HepG2 (cell line): Measurements from ENCODE around the gene RTKN2. TPM values are rescaled to one million over a fixed set of nuclear protein-coding genes. Genes with fewer than 3 reads are reported as not detected.

Experiments
- ATAC-seq: fragments of 200-7000 bp; cut with Tn5 transposase; 3 replicates; pipeline ENCODE4 v1.9.1; 2020; ENCODE audit warnings: mild to moderate bottlenecking, moderate library complexity
- BruUV-seq: library from RNA; stranded (reverse); fragments of 400-500 nt; replicated peaks from 2 replicates; lab custom pipeline; 2021; lab: Mats Ljungman, UMichigan
- CTCF ChIA-PET: fragments of 300-600 bp; formaldehyde crosslinking; extraction: SDS; loops from one replicate; lab custom pipeline; 2021; ENCODE audit warnings: low total read pairs, inconsistent platforms, low intra/inter-chr PET ratio; lab: Yijun Ruan, JAX
- POLR2A ChIA-PET: fragments of 350-600 bp; sonication (Branson Sonifier 250); formaldehyde crosslinking; loops from one replicate; lab custom pipeline; 2020; ENCODE audit warnings: antibody characterized with exemption, inconsistent platforms; lab: Yijun Ruan, JAX
- DNase-seq: peaks from one replicate; pipeline ENCODE4 v3.0.0-alpha.2; 2015; ENCODE audit warnings: low spot score
- FAIRE-seq: peaks from 3 replicates; lab custom pipeline; 2011; peaks lifted over from hg19 to GRCh38; lab: Jason Lieb, UNC
- H2AFZ ChIP-seq: one replicate; pipeline ENCODE4 v1.6.1; 2011; ENCODE audit warnings: low read length, inconsistent platforms
- H3K27ac ChIP-seq: fragments of 300-600 bp; 3 replicates; pipeline ENCODE4 v1.8.0; 2011; ENCODE audit warnings: mixed run types, mild to moderate bottlenecking, mixed read lengths, low read length, inconsistent platforms; ENCODE audit not compliant: insufficient read depth; ENCODE audit errors: extremely low read length
- H3K27me3 ChIP-seq, 2 experiments: fragments of 200-600 bp in 1 of 2; 2 replicates in 1 of 2; 3 replicates in 1 of 2; pipeline versions ENCODE4 v1.6.0 to v1.8.0; 2011; ENCODE audit warnings: low read length in 2 of 2, mild to moderate bottlenecking in 2 of 2, moderate library complexity in 2 of 2, inconsistent platforms in 1 of 2; ENCODE audit not compliant: insufficient read depth in 2 of 2, control insufficient read depth in 1 of 2
- H3K36me3 ChIP-seq, 2 experiments: fragments of 200-600 bp in 1 of 2; replicated peaks in 1 of 2; 2 replicates in 1 of 2; 3 replicates in 1 of 2; pipeline versions ENCODE4 v1.5.1 to v1.8.0; 2011; ENCODE audit warnings: low read length in 2 of 2, inconsistent platforms in 1 of 2; ENCODE audit not compliant: insufficient read depth in 2 of 2, control insufficient read depth in 1 of 2
- H3K4me1 ChIP-seq: 2 replicates; pipeline ENCODE4 v1.5.1; 2012; ENCODE audit warnings: low read length, inconsistent platforms; ENCODE audit not compliant: insufficient read depth
- H3K4me2 ChIP-seq: 2 replicates; pipeline ENCODE4 v1.6.0; 2011; ENCODE audit warnings: low read depth, low read length, inconsistent platforms
- H3K4me3 ChIP-seq, 3 experiments: fragments of 200-600 bp in 1 of 3; sonication (generic), shearing (Covaris generic) in 1 of 3; replicated peaks in 1 of 3; 2 replicates each; pipeline ENCODE4 v1.5.1; 2011 to 2016; ENCODE audit warnings: low read length in 3 of 3, inconsistent platforms in 2 of 3, low read depth in 2 of 3, mild to moderate bottlenecking in 2 of 3, control low read depth in 1 of 3, mixed read lengths in 1 of 3; ENCODE audit not compliant: insufficient read depth in 1 of 3
- H3K79me2 ChIP-seq: one replicate; pipeline ENCODE4 v1.6.1; 2011; ENCODE audit warnings: low read length, inconsistent platforms; ENCODE audit not compliant: insufficient read depth
- H3K9ac ChIP-seq: 2 replicates; pipeline ENCODE4 v1.6.0; 2011; ENCODE audit warnings: mild to moderate bottlenecking, low read depth, low read length, inconsistent platforms; ENCODE audit not compliant: insufficient read depth
- H3K9me3 ChIP-seq: 2 replicates; pipeline ENCODE4 v1.5.1; 2012; ENCODE audit warnings: mild to moderate bottlenecking, low read length
- H4K20me1 ChIP-seq: 2 replicates; pipeline ENCODE4 v1.6.0; 2011; ENCODE audit warnings: inconsistent platforms, mild to moderate bottlenecking, low read length, moderate library complexity; ENCODE audit not compliant: insufficient read depth
- MAFF ChIP-seq: IDR thresholded peaks from 2 replicates; pipeline ENCODE4 v1.6.1; 2011; ENCODE audit warnings: low read depth, low read length, improper control_type of control experiment
- MAFK ChIP-seq, 2 experiments: IDR thresholded peaks in 1 of 2; conservative IDR thresholded peaks in 1 of 2; 2 replicates each; pipeline ENCODE4 v1.6.1; 2011; ENCODE audit warnings: improper control_type of control experiment in 2 of 2, low read length in 2 of 2
- PATZ1 ChIP-seq: sonication (generic); formaldehyde crosslinking; IDR thresholded peaks from 2 replicates; pipeline ENCODE4 v1.4.0; 2020; ENCODE audit warnings: missing genetic modification reagents
- PHF21A ChIP-seq: sonication (generic); formaldehyde crosslinking; IDR thresholded peaks from 2 replicates; pipeline ENCODE4 v1.5.0; 2020; ENCODE audit warnings: mild to moderate bottlenecking, missing genetic modification reagents
- SIX1 ChIP-seq: sonication (generic); formaldehyde crosslinking; IDR thresholded peaks from 2 replicates; pipeline ENCODE4 v1.4.0; 2020; ENCODE audit warnings: missing genetic modification reagents, borderline replicate concordance
- WGBS: methylation state at CpG from one replicate; pipeline ENCODE4 v1.1.6; 2017; ENCODE audit warnings: low lambda C conversion rate; 5-methylcytosine and 5-hydroxymethylcytosine counted together
- in situ Hi-C: cut with HindIII; loops from 2 replicates; pipeline ENCODE4 v1.10.0; 2017; ENCODE audit warnings: low pct_unique_long_range_greater_than_20kb; ENCODE audit not compliant: extremely low pct_ligation_motif_present
- intact Hi-C: fragments of 100-400 bp; cut with micrococcal nuclease; formaldehyde crosslinking; loops from one replicate; pipeline ENCODE4 v1.10.0; 2022; ENCODE audit not compliant: unreplicated experiment
- polyA plus RNA-seq, 8 experiments: library from polyadenylated mRNA; depleted of rRNA in 3 of 8; stranded (reverse) in 7 of 8; unstranded in 1 of 8; fragments of >200 nt; fragmentation: Illumina TruSeq in 4 of 8; extraction: Trizol in 4 of 8; gene quantifications; 2 replicates each; pipeline versions ENCODE4 v1.2.1 to v1.2.3, GENCODE V29; 2011 to 2016; ENCODE audit warnings: low read depth in 4 of 8, missing spikeins in 1 of 8, mixed read lengths in 1 of 8; ENCODE audit not compliant: insufficient read depth in 1 of 8
- total RNA-seq, 5 experiments: library from RNA; depleted of rRNA; stranded (reverse); fragments of >200 nt; fragmentation: Illumina TruSeq; extraction: Trizol; gene quantifications; 2 replicates each; pipeline ENCODE4 v1.2.3, GENCODE V29; 2016; ENCODE audit warnings: low read depth in 1 of 5
- TF ChIP-seq, protein P1 (sequence below): sonication (generic); formaldehyde crosslinking; IDR thresholded peaks from 2 replicates; pipeline ENCODE4 v1.4.0; 2020; ENCODE audit warnings: mild to moderate bottlenecking, missing genetic modification reagents
- TF ChIP-seq, protein P2 (sequence below): sonication (generic); formaldehyde crosslinking; IDR thresholded peaks from 2 replicates; pipeline ENCODE4 v1.8.1; 2023; ENCODE audit warnings: mild to moderate bottlenecking, missing genetic modification reagents, borderline replicate concordance

Gene RTKN2
- total and polyA plus RNA-seq, 2 of the 13 experiments (the other 11 are each of a cell fraction or from before 2014, with no cell fraction given) = 2.2 to 7.0 TPM

DNA sequence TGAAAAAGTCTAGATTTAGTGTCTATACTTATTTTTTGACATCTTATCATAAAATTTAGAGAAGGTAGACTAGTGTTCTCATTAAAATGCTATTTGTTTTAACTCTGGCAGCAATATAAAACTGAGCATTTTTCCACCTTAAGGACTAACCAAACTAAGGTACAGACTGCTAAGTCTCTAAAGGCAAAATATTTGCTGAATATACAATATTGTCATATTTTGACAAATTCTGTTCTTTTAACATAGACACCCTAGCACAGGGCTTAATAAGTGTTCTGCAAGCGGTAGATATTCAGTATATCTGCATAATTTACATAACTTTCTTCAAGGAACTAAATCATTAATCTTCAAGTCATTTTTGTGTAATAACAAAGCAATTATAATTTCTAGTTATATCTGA lies 8.6 kb downstream of the RTKN2 start:
- intact Hi-C loops = loop anchor here (10.0 kb wide), 3 partner anchors 295 to 545 kb away; partner anchors contain the start of gene ADO

More for the DNA sequence above, 8.6 kb downstream of the RTKN2 start:
- Histone ChIP-seq H2AFZ (no peak overlapping the region), H3K27me3 (no peaks in the 10 kb centered on the region), H3K4me3 (no peak overlapping the region), H4K20me1 (no peaks in the 10 kb centered on the region), H3K36me3 (peaks cover 0 to 2% of the 10 kb centered on the region in 2 experiments; a peak in 3 of 5 replicates), H3K79me2 (peaks cover 11% of the 10 kb centered on the region), H3K9me3 (no peaks in the 10 kb centered on the region), H3K4me2 (no peak overlapping the region), H3K27ac (no peak overlapping the region), H3K9ac (no peak overlapping the region), H3K4me1 (peaks cover 12% of the 10 kb centered on the region)
- POLR2A ChIA-PET = no interaction called here
- DNase-seq = no peak
- TF ChIP-seq MAFK (conservative IDR thresholded peaks at IDR 0.05 in 1 of 2, IDR thresholded peaks at IDR 0.05 in 1 of 2; ENCODE audit: low read length in 2 of 2) (peak; percentile 50 to 70), SIX1 (CRISPR knock-in tag) (no peak), PATZ1 (CRISPR knock-in tag) (no peak), MAFF (peak; percentile 56; the same call in 1 of the 2 replicates), PHF21A (CRISPR knock-in tag) (no peak)
- TF ChIP-seq, protein P1, sequence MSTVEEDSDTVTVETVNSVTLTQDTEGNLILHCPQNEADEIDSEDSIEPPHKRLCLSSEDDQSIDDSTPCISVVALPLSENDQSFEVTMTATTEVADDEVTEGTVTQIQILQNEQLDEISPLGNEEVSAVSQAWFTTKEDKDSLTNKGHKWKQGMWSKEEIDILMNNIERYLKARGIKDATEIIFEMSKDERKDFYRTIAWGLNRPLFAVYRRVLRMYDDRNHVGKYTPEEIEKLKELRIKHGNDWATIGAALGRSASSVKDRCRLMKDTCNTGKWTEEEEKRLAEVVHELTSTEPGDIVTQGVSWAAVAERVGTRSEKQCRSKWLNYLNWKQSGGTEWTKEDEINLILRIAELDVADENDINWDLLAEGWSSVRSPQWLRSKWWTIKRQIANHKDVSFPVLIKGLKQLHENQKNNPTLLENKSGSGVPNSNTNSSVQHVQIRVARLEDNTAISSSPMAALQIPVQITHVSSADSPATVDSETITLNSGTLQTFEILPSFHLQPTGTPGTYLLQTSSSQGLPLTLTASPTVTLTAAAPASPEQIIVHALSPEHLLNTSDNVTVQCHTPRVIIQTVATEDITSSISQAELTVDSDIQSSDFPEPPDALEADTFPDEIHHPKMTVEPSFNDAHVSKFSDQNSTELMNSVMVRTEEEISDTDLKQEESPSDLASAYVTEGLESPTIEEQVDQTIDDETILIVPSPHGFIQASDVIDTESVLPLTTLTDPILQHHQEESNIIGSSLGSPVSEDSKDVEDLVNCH = no peak
- TF ChIP-seq, protein P2, sequence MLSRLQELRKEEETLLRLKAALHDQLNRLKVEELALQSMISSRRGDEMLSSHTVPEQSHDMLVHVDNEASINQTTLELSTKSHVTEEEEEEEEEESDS (CRISPR knock-in tag) = no peak
- in situ Hi-C loops = loop anchor here (10.0 to 25.0 kb wide), 2 partner anchors 355 to 552 kb away; partner anchors contain the start of genes ADO, ARID5B and EGR2
- no peak for FAIRE-seq
- 96% methylated on average over 1 of the region's 1 CpG for WGBS
- ATAC-seq = no peak
- no TSS peak for BruUV-seq
- CTCF ChIA-PET = no interaction called here
